Heart left ventricle (tissue), 16 donors: ENCODE measurements around the gene KCTD7. TPM values are rescaled to one million over a fixed set of nuclear protein-coding genes. Genes with fewer than 3 reads are reported as not detected.
"Not testable (repeated sequence)": the region's sequence is repeated elsewhere in the genome, so short reads cannot be mapped to it uniquely, and the experiment has no call there.

Source experiments
- ATAC-seq, 4 donors: fragments of 200-7000 bp; cut with Tn5 transposase; one replicate each; pipeline ENCODE4 v1.9.1; 2020 to 2022; ENCODE audit warnings: moderate library complexity in 4 of 4, mild to moderate bottlenecking in 3 of 4, moderate number of reproducible peaks in 1 of 4
- DNase-seq, 5 donors: peaks; one replicate each; pipeline ENCODE4 v3.0.0-alpha.2; 2020
- H3K27ac ChIP-seq, 12 donors: fragments of 200-600 bp; sonication (generic) in 4 of 12; one replicate each; pipeline versions ENCODE4 v1.5.0 to v1.8.0; 2016 to 2022; ENCODE audit warnings: mild to moderate bottlenecking in 2 of 12
- H3K27me3 ChIP-seq, 9 donors: fragments of 200-600 bp; sonication (generic) in 2 of 9; one replicate each; pipeline versions ENCODE4 v1.5.1 to v1.8.0; 2016 to 2022; ENCODE audit warnings: mild to moderate bottlenecking in 3 of 9
- H3K36me3 ChIP-seq, 9 donors: fragments of 200-600 bp; sonication (generic) in 2 of 9; one replicate each; pipeline versions ENCODE4 v1.5.0 to v1.8.0; 2018 to 2022; ENCODE audit warnings: mild to moderate bottlenecking in 2 of 9
- H3K4me1 ChIP-seq, 12 donors: fragments of 200-600 bp; sonication (generic) in 4 of 12; one replicate each; pipeline versions ENCODE4 v1.5.0 to v1.8.0; 2016 to 2022; ENCODE audit warnings: mild to moderate bottlenecking in 3 of 12
- H3K4me3 ChIP-seq, 12 donors: fragments of 200-600 bp; sonication (generic) in 4 of 12; one replicate each; pipeline versions ENCODE4 v1.5.0 to v1.8.0; 2017 to 2022; ENCODE audit warnings: mild to moderate bottlenecking in 9 of 12, moderate library complexity in 4 of 12
- H3K9me3 ChIP-seq, 12 donors: fragments of 200-600 bp; sonication (generic) in 4 of 12; one replicate each; pipeline versions ENCODE4 v1.5.0 to v1.8.0; 2016 to 2022; ENCODE audit warnings: mild to moderate bottlenecking in 1 of 12
- POLR2A ChIP-seq, 2 donors: fragments of 450-650 bp; IDR thresholded peaks; one replicate each; pipeline ENCODE4 v1.6.1; 2017; ENCODE audit warnings: antibody characterized with exemption in 2 of 2, mild to moderate bottlenecking in 2 of 2, moderate library complexity in 2 of 2
- WGBS, 4 donors: extraction: QIAGEN DNeasy Blood & Tissue Kit in 2 of 4; methylation state at CpG; one replicate each; pipeline versions ENCODE4 v1.1.5 to v1.1.7; 2013 to 2018; 5-methylcytosine and 5-hydroxymethylcytosine counted together
- intact Hi-C, 10 donors: fragments of 100-400 bp; cut with DNase I; formaldehyde crosslinking; loops; one replicate each; pipeline versions ENCODE4 v1.11.1 to v1.14.2; 2022
- polyA plus RNA-seq, 2 donors: library from polyadenylated mRNA; stranded (reverse); fragments of 200-250 nt; gene quantifications; one replicate each; pipeline ENCODE4 v1.2.3, GENCODE V29; 2013
- total RNA-seq, 9 donors: library from RNA; depleted of rRNA in 2 of 9; stranded (reverse); fragments of >200 nt in 2 of 9; fragmentation: NEBNext Ultra II Directional in 3 of 9; extraction: Animal tissue kit (Norgen Biotek cat#: 25700) in 3 of 9; gene quantifications; one replicate each; pipeline versions ENCODE4 v1.1.0 to v1.2.4, GENCODE V29; 2016 to 2023
- TF ChIP-seq, protein P1 (sequence below), 12 donors: fragments of 200-600 bp; sonication (generic) in 4 of 12; IDR thresholded peaks; one replicate each; pipeline versions ENCODE4 v1.5.0 to v1.8.0; 2018 to 2022; ENCODE audit warnings: antibody characterized with exemption in 12 of 12, mild to moderate bottlenecking in 5 of 12
- donor health status: ischemic (EF 13 %, LVEDD 7.1; RV severe dilation, severe dysfunction).
- donor health status: healthy with polysubstance abuse.
- donor health status: DM: no; HTN: yes; CAD: no.
- donor health status: DM: no; HTN: no; CAD: no.
- donor health status: ischemic (EF 25% LVEDD 6.9; RV normal size, moderate dysfunction).
- donor health status: ischemic (EF 25% LVEDD 5.7; RV mildly dilated, moderate dysfunction).
- donor health status: healthy.
- donor health status: DM: yes; HTN: yes; CAD: no.
- donor health status: ischemic (EF 35%, LVEDD 5.7; RV mildly dilated, moderate dysfunction).
- donor health status: nonischemic (EF 11% LVEDD 7.7; RV severe dilation, severe dysfunction).
- donor health status: DM: yes; HTN: yes; CAD: no.
- donor health status: PGD.
- donor health status: ischemic (EF 29% LVEDD 5.4; RV normal size, mild dysfunction).
- donor health status: nonischemic (EF 23%, LVEDD 6.1; RV moderate dilation, normal function).

KCTD7 gene
- total and polyA plus RNA-seq, 11 donors: 4.1 to 13.9 (median 11.0) TPM

DNA sequence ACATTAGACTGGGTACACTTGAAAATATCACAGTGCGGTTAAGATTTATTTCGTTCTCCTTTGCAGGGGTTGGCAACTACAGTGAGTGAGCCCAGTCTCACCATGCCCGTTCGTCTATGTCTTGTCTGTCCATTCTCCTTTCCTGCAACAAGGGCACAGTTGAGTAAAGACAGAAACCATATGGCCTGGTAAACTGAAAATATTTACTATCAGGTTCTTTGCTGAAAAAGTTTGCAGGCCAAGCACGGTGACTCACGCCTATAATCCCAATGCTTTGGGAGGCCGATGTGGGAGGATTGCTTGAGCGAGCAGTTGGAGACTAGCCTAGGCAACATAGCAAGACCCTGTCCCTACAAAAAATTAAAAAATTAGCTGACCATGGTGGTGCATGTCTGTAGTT lies 11.4 kb upstream of the KCTD7 start:
- 77 to 86% (median 82%) methylated on average over 8 of the region's 8 CpGs for WGBS, 4 donors

GRCh38 chr7:66619341-66619948 lies 9.2 kb upstream of the KCTD7 start:
- H3K4me3 ChIP-seq, DNase-seq, H3K27me3 ChIP-seq, H3K36me3 ChIP-seq, ATAC-seq, H3K9me3 ChIP-seq, H3K27ac ChIP-seq, H3K4me1 ChIP-seq: not testable (repeated sequence)
- WGBS, 4 donors: 46 to 54% (median 50%) methylated on average over 4 of the region's 4 CpGs
- intact Hi-C loops: loop anchor here in 1 of 10 donors (2.0 kb wide), 1 partner anchor 19 kb away; no protein-coding TSS in a partner anchor

More for the DNA sequence above, 11.4 kb upstream of the KCTD7 start:
- H3K4me1 ChIP-seq: no peaks in the 10 kb centered on the region
- intact Hi-C loops: no loop called here
- H3K27me3 ChIP-seq: no peaks in the 10 kb centered on the region
- no peak for TF ChIP-seq POLR2A (IDR thresholded peaks at IDR 0.05)
- TF ChIP-seq, protein P1, sequence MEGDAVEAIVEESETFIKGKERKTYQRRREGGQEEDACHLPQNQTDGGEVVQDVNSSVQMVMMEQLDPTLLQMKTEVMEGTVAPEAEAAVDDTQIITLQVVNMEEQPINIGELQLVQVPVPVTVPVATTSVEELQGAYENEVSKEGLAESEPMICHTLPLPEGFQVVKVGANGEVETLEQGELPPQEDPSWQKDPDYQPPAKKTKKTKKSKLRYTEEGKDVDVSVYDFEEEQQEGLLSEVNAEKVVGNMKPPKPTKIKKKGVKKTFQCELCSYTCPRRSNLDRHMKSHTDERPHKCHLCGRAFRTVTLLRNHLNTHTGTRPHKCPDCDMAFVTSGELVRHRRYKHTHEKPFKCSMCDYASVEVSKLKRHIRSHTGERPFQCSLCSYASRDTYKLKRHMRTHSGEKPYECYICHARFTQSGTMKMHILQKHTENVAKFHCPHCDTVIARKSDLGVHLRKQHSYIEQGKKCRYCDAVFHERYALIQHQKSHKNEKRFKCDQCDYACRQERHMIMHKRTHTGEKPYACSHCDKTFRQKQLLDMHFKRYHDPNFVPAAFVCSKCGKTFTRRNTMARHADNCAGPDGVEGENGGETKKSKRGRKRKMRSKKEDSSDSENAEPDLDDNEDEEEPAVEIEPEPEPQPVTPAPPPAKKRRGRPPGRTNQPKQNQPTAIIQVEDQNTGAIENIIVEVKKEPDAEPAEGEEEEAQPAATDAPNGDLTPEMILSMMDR (IDR thresholded peaks at IDR 0.05): no peak
- no peaks in the 10 kb centered on the region for H3K36me3 ChIP-seq
- peak overlapping the region in 1 of 12 donors; percentile 70 for H3K27ac ChIP-seq
- DNase-seq (no peak), ATAC-seq (no peak)
- no peaks in the 10 kb centered on the region for H3K9me3 ChIP-seq
- no peak overlapping the region for H3K4me3 ChIP-seq

- peak overlapping the region in 1 of 12 donors; percentile 98 for H3K27ac ChIP-seq
- intact Hi-C loops: loop anchor here in 1 of 10 donors (5.0 kb wide), 1 partner anchor 34 kb away; no protein-coding TSS in a partner anchor
Observed at GRCh38 chr7:66626331-66626934, 2.2 kb upstream of the KCTD7 start.

GRCh38 chr7:66627151-66627681 lies 1.5 kb upstream of the KCTD7 start:
- intact Hi-C loops: loop anchor here in 1 of 10 donors (5.0 kb wide), 1 partner anchor 35 kb away; no protein-coding TSS in a partner anchor
- H3K27ac ChIP-seq: peak overlapping the region in 4 of 12 donors; percentile 93 to 99 (median 97)
- DNase-seq: peak in 1 of 5 donors; percentile 48

More at GRCh38 chr7:66626331-66626934, 2.2 kb upstream of the KCTD7 start:
- Histone ChIP-seq H3K9me3 (no peaks in the 10 kb centered on the region), H3K4me3 (no peak overlapping the region), H3K36me3 (no peaks in the 10 kb centered on the region), H3K4me1 (peaks cover 0 to 28% (median 16%) of the 10 kb centered on the region in 12 donors), H3K27me3 (no peaks in the 10 kb centered on the region)
- no peak for ATAC-seq
- no peak for TF ChIP-seq POLR2A (IDR thresholded peaks at IDR 0.05)
- TF ChIP-seq, protein P1 (IDR thresholded peaks at IDR 0.05): no peak
- 88 to 90% (median 89%) methylated on average over 3 of the region's 3 CpGs for WGBS, 4 donors
- DNase-seq: no peak

More at GRCh38 chr7:66627151-66627681, 1.5 kb upstream of the KCTD7 start:
- H3K4me1 ChIP-seq: peaks cover 0 to 36% (median 16%) of the 10 kb centered on the region in 12 donors
- TF ChIP-seq POLR2A (IDR thresholded peaks at IDR 0.05): no peak
- TF ChIP-seq, protein P1 (IDR thresholded peaks at IDR 0.05): no peak
- no peak for ATAC-seq
- WGBS, 4 donors: 48 to 66% (median 64%) methylated on average over 10 of the region's 10 CpGs
- H3K9me3 ChIP-seq: no peaks in the 10 kb centered on the region
- no peaks in the 10 kb centered on the region for H3K36me3 ChIP-seq
- no peaks in the 10 kb centered on the region for H3K27me3 ChIP-seq
- peak overlapping the region in 8 of 12 donors; percentile 59 to 99 (median 73) for H3K4me3 ChIP-seq
